ENCODE results near the gene PDE3A.
"Not testable (repeated sequence)": the region's sequence is repeated elsewhere in the genome, so short reads cannot be mapped to it uniquely, and the experiment has no call there.

Gene PDE3A

DNA sequence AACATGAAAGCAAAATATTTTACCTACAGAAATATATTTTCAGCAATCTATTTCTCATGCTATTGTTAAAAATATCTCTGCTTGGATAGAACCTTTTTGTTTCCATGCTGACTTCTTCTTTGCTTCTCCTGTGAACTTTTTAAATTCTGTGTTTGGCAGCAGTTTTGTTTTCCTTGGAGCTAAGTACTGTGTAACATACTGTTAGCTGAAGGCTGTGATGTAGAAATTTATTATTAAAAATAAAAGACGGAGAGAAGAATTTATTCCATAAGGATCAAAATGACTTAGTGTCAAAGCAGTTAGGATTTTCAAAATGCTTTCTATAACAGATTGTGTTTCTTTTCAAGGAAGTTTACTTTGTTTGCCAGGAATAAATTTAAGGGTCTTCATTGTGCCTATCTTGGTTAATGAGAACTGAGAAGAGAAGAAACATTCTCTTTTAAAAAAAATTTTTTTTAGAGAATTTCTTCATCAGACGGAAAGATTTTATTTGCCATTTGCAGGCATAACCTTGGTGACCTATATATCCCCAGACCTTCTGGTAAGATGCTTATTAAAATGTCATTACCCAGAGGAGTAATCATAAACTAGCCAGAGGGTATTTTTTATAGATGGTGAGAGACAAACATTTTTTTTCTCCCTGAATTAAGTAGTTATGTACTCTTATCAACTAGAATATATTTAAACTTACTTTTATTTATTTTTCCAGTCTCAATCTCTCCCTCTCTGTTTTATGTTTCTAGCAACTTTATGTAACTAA, 179.7 kb downstream of the PDE3A start:
- TF ChIP-seq, protein P1, sequence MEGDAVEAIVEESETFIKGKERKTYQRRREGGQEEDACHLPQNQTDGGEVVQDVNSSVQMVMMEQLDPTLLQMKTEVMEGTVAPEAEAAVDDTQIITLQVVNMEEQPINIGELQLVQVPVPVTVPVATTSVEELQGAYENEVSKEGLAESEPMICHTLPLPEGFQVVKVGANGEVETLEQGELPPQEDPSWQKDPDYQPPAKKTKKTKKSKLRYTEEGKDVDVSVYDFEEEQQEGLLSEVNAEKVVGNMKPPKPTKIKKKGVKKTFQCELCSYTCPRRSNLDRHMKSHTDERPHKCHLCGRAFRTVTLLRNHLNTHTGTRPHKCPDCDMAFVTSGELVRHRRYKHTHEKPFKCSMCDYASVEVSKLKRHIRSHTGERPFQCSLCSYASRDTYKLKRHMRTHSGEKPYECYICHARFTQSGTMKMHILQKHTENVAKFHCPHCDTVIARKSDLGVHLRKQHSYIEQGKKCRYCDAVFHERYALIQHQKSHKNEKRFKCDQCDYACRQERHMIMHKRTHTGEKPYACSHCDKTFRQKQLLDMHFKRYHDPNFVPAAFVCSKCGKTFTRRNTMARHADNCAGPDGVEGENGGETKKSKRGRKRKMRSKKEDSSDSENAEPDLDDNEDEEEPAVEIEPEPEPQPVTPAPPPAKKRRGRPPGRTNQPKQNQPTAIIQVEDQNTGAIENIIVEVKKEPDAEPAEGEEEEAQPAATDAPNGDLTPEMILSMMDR (IDR thresholded peaks at IDR 0.05; ENCODE audit: borderline replicate concordance, insufficient read depth, low read depth, low read length) = no peak
- H3K4me3 ChIP-seq (ENCODE audit: low read depth, low read length) = no peak overlapping the region

DNA sequence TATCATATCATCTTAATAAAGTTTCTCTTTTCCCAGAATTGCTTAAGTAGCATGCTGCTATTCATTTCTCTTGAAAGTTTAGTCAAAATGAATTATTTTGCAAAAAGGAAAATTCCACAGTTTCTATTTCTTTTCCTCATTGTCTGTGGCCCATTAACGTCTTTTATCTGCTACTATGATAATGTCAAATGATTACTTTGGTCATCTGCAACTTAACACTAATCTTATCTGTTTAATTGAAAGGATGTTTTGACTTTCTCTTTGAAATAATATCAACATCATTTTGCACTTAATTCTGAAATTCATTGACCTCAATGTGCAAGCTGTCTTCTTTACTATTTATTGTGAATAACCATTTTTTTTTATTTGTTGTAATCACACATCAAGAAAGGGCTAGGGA, 180.3 kb downstream of the PDE3A start:
- TF ChIP-seq, protein P1 (IDR thresholded peaks at IDR 0.05; ENCODE audit: borderline replicate concordance, insufficient read depth, low read depth, low read length) = no peak
- H3K4me3 ChIP-seq (ENCODE audit: low read depth, low read length) = no peak overlapping the region

DNA sequence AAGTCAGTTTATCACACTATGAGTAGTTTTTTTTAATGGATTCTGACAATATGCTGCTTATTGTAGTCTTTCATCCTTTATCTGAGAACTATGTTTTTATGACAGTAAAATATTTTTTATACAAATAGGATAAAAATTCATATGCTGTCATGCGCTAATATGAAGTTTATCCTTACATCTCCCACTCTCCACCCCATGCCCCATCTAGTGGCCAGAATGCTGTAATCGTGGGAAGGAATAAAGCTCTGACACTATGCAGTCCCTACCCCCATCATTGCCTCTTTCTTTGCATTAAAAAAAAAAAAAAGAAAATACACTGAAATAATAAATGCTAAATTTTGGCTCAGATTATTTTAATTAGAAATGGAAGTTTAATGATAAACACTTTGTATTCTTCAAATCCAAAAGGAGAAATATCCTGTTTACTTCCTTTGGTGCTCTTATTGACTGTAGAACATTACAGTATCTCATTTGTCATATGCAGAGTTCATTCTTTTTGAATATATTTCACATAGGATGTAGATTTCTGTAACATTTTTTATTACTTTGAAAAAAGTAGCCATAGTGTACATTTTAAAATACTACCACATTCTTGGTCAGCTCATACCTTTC, 180.9 kb downstream of the PDE3A start:
- TF ChIP-seq, protein P1 (IDR thresholded peaks at IDR 0.05; ENCODE audit: borderline replicate concordance, insufficient read depth, low read depth, low read length) = no peak
- no peak overlapping the region for H3K4me3 ChIP-seq (ENCODE audit: low read depth, low read length)

DNA sequence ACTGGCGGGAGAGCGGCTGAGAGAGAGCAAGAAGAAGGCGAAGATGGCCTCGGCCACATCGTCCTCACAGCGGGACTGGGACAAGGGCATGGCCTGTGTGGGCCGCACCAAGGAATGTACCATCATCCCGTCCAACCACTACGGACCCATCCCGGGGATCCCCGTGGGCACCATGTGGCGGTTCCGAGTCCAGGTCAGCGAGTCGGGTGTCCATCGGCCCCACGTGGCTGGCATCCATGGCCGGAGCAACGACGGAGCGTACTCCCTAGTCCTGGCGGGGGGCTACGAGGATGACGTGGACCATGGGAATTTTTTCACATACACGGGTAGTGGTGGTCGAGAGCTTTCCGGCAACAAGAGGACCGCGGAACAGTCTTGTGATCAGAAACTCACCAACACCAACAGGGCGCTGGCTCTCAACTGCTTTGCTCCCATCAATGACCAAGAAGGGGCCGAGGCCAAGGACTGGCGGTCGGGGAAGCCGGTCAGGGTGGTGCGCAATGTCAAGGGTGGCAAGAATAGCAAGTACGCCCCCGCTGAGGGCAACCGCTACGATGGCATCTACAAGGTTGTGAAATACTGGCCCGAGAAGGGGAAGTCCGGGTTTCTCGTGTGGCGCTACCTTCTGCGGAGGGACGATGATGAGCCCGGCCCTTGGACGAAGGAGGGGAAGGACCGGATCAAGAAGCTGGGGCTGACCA, 183.6 kb downstream of the PDE3A start:
- H3K4me3 ChIP-seq (ENCODE audit: low read depth, low read length) = not testable (repeated sequence)

DNA sequence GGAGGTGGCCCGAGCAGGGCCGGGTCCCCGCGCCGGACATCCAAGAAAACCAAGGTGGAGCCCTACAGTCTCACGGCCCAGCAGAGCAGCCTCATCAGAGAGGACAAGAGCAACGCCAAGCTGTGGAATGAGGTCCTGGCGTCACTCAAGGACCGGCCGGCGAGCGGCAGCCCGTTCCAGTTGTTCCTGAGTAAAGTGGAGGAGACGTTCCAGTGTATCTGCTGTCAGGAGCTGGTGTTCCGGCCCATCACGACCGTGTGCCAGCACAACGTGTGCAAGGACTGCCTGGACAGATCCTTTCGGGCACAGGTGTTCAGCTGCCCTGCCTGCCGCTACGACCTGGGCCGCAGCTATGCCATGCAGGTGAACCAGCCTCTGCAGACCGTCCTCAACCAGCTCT, 184.2 kb downstream of the PDE3A start:
- not testable (repeated sequence) for H3K4me3 ChIP-seq (ENCODE audit: low read depth, low read length)

DNA sequence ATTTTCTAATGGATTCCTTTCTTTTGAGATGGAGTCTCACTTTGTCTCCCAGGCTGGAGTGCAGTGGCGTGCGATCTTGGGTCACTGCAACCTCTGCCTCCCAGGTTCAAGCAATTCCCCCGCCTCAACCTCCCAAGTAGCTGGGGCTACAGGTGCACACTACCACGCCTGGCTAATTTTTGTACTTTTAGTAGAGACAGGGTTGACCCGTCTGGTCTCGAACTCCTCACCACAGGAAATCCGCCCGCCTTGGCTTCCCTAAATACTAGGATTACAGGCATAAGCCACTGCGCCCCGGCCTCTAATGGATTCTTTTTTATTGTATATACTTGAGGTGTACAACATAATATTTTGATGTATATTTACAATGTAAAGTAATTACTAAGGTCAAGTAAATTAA, 186.7 kb downstream of the PDE3A start:
- TF ChIP-seq, protein P1 (IDR thresholded peaks at IDR 0.05; ENCODE audit: borderline replicate concordance, insufficient read depth, low read depth, low read length) = no peak
- no peak overlapping the region for H3K4me3 ChIP-seq (ENCODE audit: low read depth, low read length)

DNA sequence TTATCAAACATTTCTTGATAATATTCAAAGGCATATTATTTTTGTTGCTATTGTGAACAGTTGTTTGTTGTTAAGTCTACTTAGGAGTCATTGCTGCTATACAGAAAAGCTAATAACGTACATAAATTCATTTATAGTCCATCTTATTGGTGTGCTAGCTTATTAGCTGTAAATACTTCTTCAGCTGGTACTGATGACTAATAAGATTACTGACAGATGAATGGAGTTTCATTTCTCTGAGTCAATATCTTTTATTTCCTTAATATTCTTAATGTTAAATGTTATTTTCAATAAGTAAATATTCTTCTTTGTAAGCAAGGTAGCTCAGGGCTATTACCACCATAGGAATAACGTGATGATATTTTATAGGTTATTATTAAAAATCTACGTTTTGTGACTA, 187.4 kb downstream of the PDE3A start:
- H3K4me3 ChIP-seq (ENCODE audit: low read depth, low read length) = no peak overlapping the region
- TF ChIP-seq, protein P1 (IDR thresholded peaks at IDR 0.05; ENCODE audit: borderline replicate concordance, insufficient read depth, low read depth, low read length) = no peak

DNA sequence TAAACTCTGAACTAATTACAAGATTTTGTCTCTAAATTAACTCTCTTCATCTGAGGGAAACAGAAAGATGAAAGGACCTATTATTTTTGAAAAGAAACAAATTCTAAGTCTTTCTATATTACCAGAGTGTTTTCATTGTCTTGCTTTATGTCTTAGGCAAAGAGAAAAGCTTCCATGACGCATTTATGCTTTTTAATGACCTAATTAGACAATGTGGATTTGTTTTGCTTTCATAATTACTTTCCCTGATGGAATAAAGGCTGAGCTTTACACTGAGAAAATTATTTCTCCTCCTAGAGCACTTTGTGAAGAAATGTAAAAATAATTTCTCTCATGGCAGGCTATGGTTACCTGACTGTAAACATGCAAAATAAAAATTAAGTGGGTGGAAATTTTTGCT, 188.8 kb downstream of the PDE3A start:
- TF ChIP-seq, protein P1 (IDR thresholded peaks at IDR 0.05; ENCODE audit: borderline replicate concordance, insufficient read depth, low read depth, low read length) = no peak
- no peak overlapping the region for H3K4me3 ChIP-seq (ENCODE audit: low read depth, low read length)
